Measurements from ENCODE around the gene CACNG1.

GRCh38 chr17:67052720-67053437 lies 8.5 kb downstream of the CACNG1 start:
- no peak for TF ChIP-seq POLR2AphosphoS5 (IDR thresholded peaks at IDR 0.05; ENCODE audit: low read depth, low read length)
- no peak for TF ChIP-seq POLR2A (IDR thresholded peaks at IDR 0.05; ENCODE audit: low read depth, low read length)
